Kidney (tissue), 14 donors: Measurements from ENCODE around the gene MRTFB. TPM values are rescaled to one million over a fixed set of nuclear protein-coding genes. Genes with fewer than 3 reads are reported as not detected.

ENCODE experiments used
- DNase-seq, 5 donors: peaks; one replicate each; pipeline ENCODE4 v3.0.0-alpha.2; 2013 to 2020
- FAIRE-seq: peaks from 2 replicates; lab custom pipeline; 2012; peaks lifted over from hg19 to GRCh38; lab: Jason Lieb, UNC
- H3K27ac ChIP-seq, 2 donors: one replicate each; pipeline ENCODE4 v1.7.0; 2013; ENCODE audit warnings: low read depth in 2 of 2, low read length in 2 of 2, inconsistent platforms in 1 of 2
- H3K27me3 ChIP-seq: one replicate; pipeline ENCODE4 v1.7.1; 2013; ENCODE audit warnings: low read length, inconsistent platforms; ENCODE audit not compliant: control insufficient read depth, insufficient read depth
- H3K36me3 ChIP-seq, 3 donors: one replicate each; pipeline versions ENCODE4 v1.7.0 to v1.7.1; 2013; ENCODE audit warnings: low read length in 3 of 3, control low read depth in 1 of 3, inconsistent platforms in 1 of 3; ENCODE audit not compliant: insufficient read depth in 3 of 3, control insufficient read depth in 2 of 3
- H3K4me1 ChIP-seq, 3 donors: one replicate each; pipeline versions ENCODE4 v1.7.0 to v1.7.1; 2013; ENCODE audit warnings: low read length in 3 of 3, inconsistent platforms in 1 of 3, low read depth in 1 of 3; ENCODE audit not compliant: control insufficient read depth in 2 of 3, insufficient read depth in 2 of 3
- H3K4me3 ChIP-seq, 3 donors: one replicate each; pipeline versions ENCODE4 v1.7.0 to v1.8.1; 2013; ENCODE audit warnings: low read length in 3 of 3, control low read depth in 1 of 3, inconsistent platforms in 1 of 3
- H3K9ac ChIP-seq, 3 donors: one replicate each; pipeline versions ENCODE4 v1.7.0 to v1.7.1; 2013; ENCODE audit warnings: low read length in 3 of 3, control low read depth in 1 of 3, inconsistent platforms in 1 of 3
- H3K9me3 ChIP-seq, 3 donors: one replicate each; pipeline versions ENCODE4 v1.7.0 to v1.7.1; 2013; ENCODE audit warnings: low read length in 3 of 3, control low read depth in 1 of 3, inconsistent platforms in 1 of 3; ENCODE audit not compliant: control insufficient read depth in 2 of 3, insufficient read depth in 1 of 3
- intact Hi-C: fragments of 100-400 bp; cut with DNase I; formaldehyde crosslinking; loops from one replicate; pipeline ENCODE4 v1.11.1; 2022
- polyA plus RNA-seq: library from polyadenylated mRNA; stranded (reverse); fragments of 350-450 nt; fragmentation: Illumina TruSeq; extraction: RNeasy Lipid Tissue Mini Kit (QIAGEN cat#74804); gene quantifications from one replicate; pipeline ENCODE4 v1.2.3, GENCODE V29; 2014; ENCODE audit warnings: low read depth, low replicate concordance; ENCODE audit not compliant: insufficient read depth
- total RNA-seq: library from RNA; stranded (reverse); fragmentation: NEBNext Ultra II Directional; extraction: Animal tissue kit (Norgen Biotek cat#: 25700); gene quantifications from one replicate; pipeline ENCODE4 v1.2.1, GENCODE V29; 2021
- TF ChIP-seq, protein P1 (sequence below): IDR thresholded peaks from 3 replicates; pipeline ENCODE4 v1.5.1; 2012; ENCODE audit warnings: mild to moderate bottlenecking, moderate library complexity, borderline replicate concordance; ENCODE audit not compliant: insufficient read depth; ENCODE audit errors: extremely low read depth
- donor health status: control.
- donor health status: control.
- donor health status: control.
- donor health status: control.
- donor health status: control.
- donor health status: DM: yes; HTN: yes; CAD: no.
- donor health status: Normal renal cell carcinoma (clear cell type).

The MRTFB gene
- total and polyA plus RNA-seq, 2 donors from 2014 or later, result 5.1 to 51.0 TPM

DNA sequence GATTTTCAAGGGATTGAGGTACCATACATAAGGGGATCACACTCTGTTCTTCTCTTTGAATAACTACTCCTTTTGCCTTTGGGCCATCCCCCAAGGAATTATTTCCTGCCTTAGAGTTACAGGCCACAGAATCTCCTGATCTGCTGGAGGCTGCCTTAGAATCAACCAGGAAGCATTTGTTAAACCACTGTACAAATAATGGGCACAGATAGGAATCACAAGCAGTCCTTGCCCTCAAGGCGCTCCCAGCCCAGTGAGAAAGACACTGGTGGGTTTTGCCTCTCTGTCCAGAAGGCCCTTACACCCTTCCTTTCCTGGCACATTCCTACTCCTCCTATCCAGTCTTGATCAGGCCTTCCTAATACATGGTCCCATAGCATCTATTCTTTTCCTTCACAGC, 45.9 kb downstream of the MRTFB start:
- no peak overlapping the region for H3K4me3 ChIP-seq
- no peak overlapping the region for H3K27ac ChIP-seq
- peaks cover 0 to 14% (median 7%) of the 10 kb centered on the region in 3 donors for H3K4me1 ChIP-seq
- TF ChIP-seq, protein P1, sequence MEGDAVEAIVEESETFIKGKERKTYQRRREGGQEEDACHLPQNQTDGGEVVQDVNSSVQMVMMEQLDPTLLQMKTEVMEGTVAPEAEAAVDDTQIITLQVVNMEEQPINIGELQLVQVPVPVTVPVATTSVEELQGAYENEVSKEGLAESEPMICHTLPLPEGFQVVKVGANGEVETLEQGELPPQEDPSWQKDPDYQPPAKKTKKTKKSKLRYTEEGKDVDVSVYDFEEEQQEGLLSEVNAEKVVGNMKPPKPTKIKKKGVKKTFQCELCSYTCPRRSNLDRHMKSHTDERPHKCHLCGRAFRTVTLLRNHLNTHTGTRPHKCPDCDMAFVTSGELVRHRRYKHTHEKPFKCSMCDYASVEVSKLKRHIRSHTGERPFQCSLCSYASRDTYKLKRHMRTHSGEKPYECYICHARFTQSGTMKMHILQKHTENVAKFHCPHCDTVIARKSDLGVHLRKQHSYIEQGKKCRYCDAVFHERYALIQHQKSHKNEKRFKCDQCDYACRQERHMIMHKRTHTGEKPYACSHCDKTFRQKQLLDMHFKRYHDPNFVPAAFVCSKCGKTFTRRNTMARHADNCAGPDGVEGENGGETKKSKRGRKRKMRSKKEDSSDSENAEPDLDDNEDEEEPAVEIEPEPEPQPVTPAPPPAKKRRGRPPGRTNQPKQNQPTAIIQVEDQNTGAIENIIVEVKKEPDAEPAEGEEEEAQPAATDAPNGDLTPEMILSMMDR, result no peak
- H3K9me3 ChIP-seq, result no peaks in the 10 kb centered on the region
- DNase-seq, result no peak
- intact Hi-C loops, result no loop called here
- FAIRE-seq, result no peak
- no peak overlapping the region for H3K9ac ChIP-seq
- H3K27me3 ChIP-seq, result no peaks in the 10 kb centered on the region
- H3K36me3 ChIP-seq, result no peaks in the 10 kb centered on the region

DNA sequence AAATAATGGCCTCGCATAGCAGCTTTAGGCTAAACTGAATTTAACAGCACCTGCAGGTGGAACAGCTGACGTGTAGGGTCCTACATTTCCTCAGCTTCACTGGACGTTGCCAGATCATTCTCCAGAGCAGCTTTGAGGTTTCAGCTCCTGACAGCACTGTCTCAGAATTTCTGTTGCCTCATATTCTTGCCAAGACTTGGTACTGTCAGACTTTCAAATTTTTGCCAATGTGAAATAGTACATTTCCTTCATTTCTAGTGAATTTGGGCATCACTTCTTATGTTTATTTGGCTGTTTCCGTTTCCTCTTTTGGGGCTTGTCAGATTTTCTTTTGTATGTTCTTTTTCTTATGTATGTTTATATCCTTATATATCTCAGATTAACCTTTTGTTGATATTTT, 48.7 kb downstream of the MRTFB start:
- no peaks in the 10 kb centered on the region for H3K27me3 ChIP-seq
- intact Hi-C loops, result no loop called here

DNA sequence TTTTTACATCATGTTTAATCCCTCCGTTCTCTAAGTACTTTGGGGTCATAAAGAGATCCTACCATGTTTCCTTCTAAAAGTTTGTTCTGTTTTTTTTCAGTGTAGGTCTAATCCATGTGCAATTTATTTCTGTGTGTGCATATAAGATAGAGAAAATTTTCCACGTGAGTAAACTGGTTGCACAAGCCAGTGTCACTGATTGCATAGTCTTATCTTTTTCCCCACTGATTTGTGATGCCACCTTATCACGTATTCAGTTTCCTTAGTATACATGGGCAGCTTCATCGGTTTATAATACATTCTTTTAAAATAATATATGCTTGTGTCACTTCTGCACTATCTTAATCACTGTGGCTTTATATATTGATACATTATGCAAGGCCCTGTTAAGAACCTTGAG, 49.2 kb downstream of the MRTFB start:
- H3K27me3 ChIP-seq, result no peaks in the 10 kb centered on the region
- TF ChIP-seq, protein P1, result no peak
- H3K27ac ChIP-seq, result no peak overlapping the region
- intact Hi-C loops, result no loop called here
- no peaks in the 10 kb centered on the region for H3K36me3 ChIP-seq
- H3K9me3 ChIP-seq, result no peaks in the 10 kb centered on the region
- FAIRE-seq (no peak), DNase-seq (no peak)
- H3K9ac ChIP-seq, result no peak overlapping the region
- H3K4me3 ChIP-seq, result no peak overlapping the region
- H3K4me1 ChIP-seq, result peaks cover 0 to 15% (median 0%) of the 10 kb centered on the region in 3 donors

More for the DNA sequence above, 48.7 kb downstream of the MRTFB start:
- TF ChIP-seq, protein P1, result no peak
- DNase-seq (no peak), FAIRE-seq (no peak)
- Histone ChIP-seq H3K4me1 (peaks cover 0 to 10% (median 0%) of the 10 kb centered on the region in 3 donors), H3K36me3 (no peaks in the 10 kb centered on the region), H3K9me3 (no peaks in the 10 kb centered on the region), H3K9ac (no peak overlapping the region), H3K27ac (no peak overlapping the region), H3K4me3 (no peak overlapping the region)

DNA sequence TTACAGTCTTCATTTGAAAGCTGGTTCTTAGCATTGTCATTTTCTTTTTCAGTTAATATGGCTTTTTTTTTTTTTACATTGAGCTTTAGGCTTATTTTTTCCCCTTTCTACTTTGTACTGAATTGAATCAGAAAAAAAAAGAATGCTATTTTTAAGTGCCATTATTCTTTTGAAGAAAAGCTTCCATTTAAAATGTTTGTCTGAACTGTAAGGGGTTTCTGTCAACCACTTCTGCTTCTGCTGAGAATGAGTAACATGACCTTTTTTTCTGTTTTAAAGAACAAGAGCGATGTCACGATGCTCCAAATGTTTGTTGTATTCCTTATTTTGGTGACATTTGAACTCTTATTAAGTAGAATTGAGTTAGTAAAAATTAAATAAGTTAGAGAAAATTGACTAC, 50.0 kb downstream of the MRTFB start:
- H3K9me3 ChIP-seq, result no peaks in the 10 kb centered on the region
- H3K36me3 ChIP-seq, result no peaks in the 10 kb centered on the region
- H3K4me3 ChIP-seq, result no peak overlapping the region
- H3K27me3 ChIP-seq, result no peaks in the 10 kb centered on the region
- DNase-seq, result no peak
- no peak for FAIRE-seq
- TF ChIP-seq, protein P1, result no peak
- peaks cover 0 to 17% (median 0%) of the 10 kb centered on the region in 3 donors for H3K4me1 ChIP-seq
- intact Hi-C loops, result no loop called here
- no peak overlapping the region for H3K27ac ChIP-seq
- H3K9ac ChIP-seq, result no peak overlapping the region
